MM.1S (cell line): ENCODE data around the gene ZC4H2.

Source experiments
- DNase-seq: peaks from one replicate; pipeline ENCODE4 v3.0.0-alpha.2; 2015
- H2AFZ ChIP-seq: fragments of 300-600 bp; sonication (generic); 2 replicates; pipeline ENCODE4 v1.6.0; 2016; ENCODE audit warnings: antibody characterized with exemption, low read length
- H3F3A ChIP-seq: fragments of 300-600 bp; sonication (generic); 2 replicates; pipeline ENCODE4 v1.6.1; 2016; ENCODE audit warnings: mild to moderate bottlenecking, antibody characterized with exemption, low read length, moderate library complexity, mixed read lengths; ENCODE audit not compliant: insufficient read depth
- H3K27ac ChIP-seq: fragments of 300-600 bp; sonication (generic); 2 replicates; pipeline ENCODE4 v1.5.1; 2016; ENCODE audit warnings: mild to moderate bottlenecking, low read length
- H3K27me3 ChIP-seq: fragments of 300-600 bp; sonication (generic); replicated peaks from 2 replicates; pipeline ENCODE4 v1.6.0; 2016; ENCODE audit warnings: low read length; ENCODE audit not compliant: insufficient read depth
- H3K36me3 ChIP-seq: fragments of 300-600 bp; sonication (generic); replicated peaks from 2 replicates; pipeline ENCODE4 v1.6.1; 2016; ENCODE audit warnings: mild to moderate bottlenecking, low read length, mixed read lengths; ENCODE audit not compliant: insufficient read depth
- H3K4me1 ChIP-seq: fragments of 300-600 bp; sonication (generic); 2 replicates; pipeline ENCODE4 v1.6.1; 2016; ENCODE audit warnings: low read length, mixed read lengths
- H3K4me2 ChIP-seq: fragments of 300-600 bp; sonication (generic); 2 replicates; pipeline ENCODE4 v1.6.0; 2016; ENCODE audit warnings: low read depth, low read length
- H3K4me3 ChIP-seq: fragments of 300-600 bp; sonication (generic); 2 replicates; pipeline ENCODE4 v1.5.1; 2016; ENCODE audit warnings: low read length, mixed read lengths
- H3K79me2 ChIP-seq: fragments of 300-600 bp; sonication (generic); 2 replicates; pipeline ENCODE4 v1.6.1; 2016; ENCODE audit warnings: mixed run types, low read length, mixed read lengths
- H3K9ac ChIP-seq: fragments of 300-600 bp; sonication (generic); 2 replicates; pipeline ENCODE4 v1.6.1; 2016; ENCODE audit warnings: low read length, mixed read lengths
- H3K9me2 ChIP-seq: fragments of 300-600 bp; sonication (generic); replicated peaks from 2 replicates; pipeline ENCODE4 v1.6.1; 2016; ENCODE audit warnings: mild to moderate bottlenecking, low read length, mixed read lengths; ENCODE audit not compliant: insufficient read depth
- H3K9me3 ChIP-seq: fragments of 300-600 bp; sonication (generic); replicated peaks from 2 replicates; pipeline ENCODE4 v1.6.1; 2016; ENCODE audit warnings: mild to moderate bottlenecking, low read length, mixed read lengths; ENCODE audit not compliant: insufficient read depth
- H4K20me1 ChIP-seq: fragments of 300-600 bp; sonication (generic); 2 replicates; pipeline ENCODE4 v1.6.1; 2016; ENCODE audit warnings: mild to moderate bottlenecking, low read length, moderate library complexity, mixed read lengths; ENCODE audit not compliant: insufficient read depth
- EZH2 ChIP-seq: fragments of 300-600 bp; sonication (generic); optimal IDR thresholded peaks from 2 replicates; pipeline ENCODE3; 2017; ENCODE audit warnings: low read depth, mild to moderate bottlenecking, antibody characterized with exemption, low read length, mixed read lengths
- EZH2phosphoT487 ChIP-seq: fragments of 300-600 bp; sonication (generic); IDR thresholded peaks from 2 replicates; pipeline ENCODE4 v1.6.1; 2018; ENCODE audit warnings: antibody characterized with exemption, low read length
- TF ChIP-seq, protein P1 (sequence below): fragments of 300-600 bp; sonication (generic); IDR thresholded peaks from 2 replicates; pipeline ENCODE4 v1.5.1; 2016; ENCODE audit warnings: antibody characterized with exemption, low read length, mixed read lengths

ZC4H2 gene

DNA sequence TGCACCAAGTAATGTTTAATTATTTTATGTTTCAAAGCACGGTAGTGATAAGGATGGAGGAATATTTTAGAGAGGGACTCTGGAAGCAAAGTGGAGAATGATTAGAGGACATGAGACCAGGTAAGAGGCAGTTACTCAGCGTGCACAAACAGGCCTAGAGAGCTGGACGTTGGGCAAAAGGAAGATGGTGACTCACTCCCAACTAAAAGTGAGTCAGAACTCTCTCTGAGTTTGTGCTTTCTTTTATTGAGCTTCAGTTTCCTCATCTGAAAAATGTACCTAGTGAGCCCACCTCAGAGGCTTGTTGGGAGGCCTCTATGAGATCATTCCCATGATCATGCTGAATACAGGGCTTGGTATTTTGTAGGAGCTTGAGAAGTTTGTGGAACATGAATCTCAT is 1.6 kb upstream of the ZC4H2 start:
- H3K9me3 ChIP-seq: no peaks in the 10 kb centered on the region
- H3K4me2 ChIP-seq: no peak overlapping the region
- peaks cover 12% of the 10 kb centered on the region for H3K79me2 ChIP-seq
- no peaks in the 10 kb centered on the region for H3K36me3 ChIP-seq
- no peak overlapping the region for H3K27ac ChIP-seq
- TF ChIP-seq EZH2 (no peak), EZH2phosphoT487 (no peak)
- TF ChIP-seq, protein P1, sequence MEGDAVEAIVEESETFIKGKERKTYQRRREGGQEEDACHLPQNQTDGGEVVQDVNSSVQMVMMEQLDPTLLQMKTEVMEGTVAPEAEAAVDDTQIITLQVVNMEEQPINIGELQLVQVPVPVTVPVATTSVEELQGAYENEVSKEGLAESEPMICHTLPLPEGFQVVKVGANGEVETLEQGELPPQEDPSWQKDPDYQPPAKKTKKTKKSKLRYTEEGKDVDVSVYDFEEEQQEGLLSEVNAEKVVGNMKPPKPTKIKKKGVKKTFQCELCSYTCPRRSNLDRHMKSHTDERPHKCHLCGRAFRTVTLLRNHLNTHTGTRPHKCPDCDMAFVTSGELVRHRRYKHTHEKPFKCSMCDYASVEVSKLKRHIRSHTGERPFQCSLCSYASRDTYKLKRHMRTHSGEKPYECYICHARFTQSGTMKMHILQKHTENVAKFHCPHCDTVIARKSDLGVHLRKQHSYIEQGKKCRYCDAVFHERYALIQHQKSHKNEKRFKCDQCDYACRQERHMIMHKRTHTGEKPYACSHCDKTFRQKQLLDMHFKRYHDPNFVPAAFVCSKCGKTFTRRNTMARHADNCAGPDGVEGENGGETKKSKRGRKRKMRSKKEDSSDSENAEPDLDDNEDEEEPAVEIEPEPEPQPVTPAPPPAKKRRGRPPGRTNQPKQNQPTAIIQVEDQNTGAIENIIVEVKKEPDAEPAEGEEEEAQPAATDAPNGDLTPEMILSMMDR: no peak
- no peak for DNase-seq
- no peaks in the 10 kb centered on the region for H4K20me1 ChIP-seq
- H3K27me3 ChIP-seq: no peaks in the 10 kb centered on the region
- no peak overlapping the region for H3K9ac ChIP-seq
- no peaks in the 10 kb centered on the region for H3K9me2 ChIP-seq
- no peak overlapping the region for H3K4me3 ChIP-seq
- no peak overlapping the region for H2AFZ ChIP-seq
- H3F3A ChIP-seq: no peaks in the 10 kb centered on the region
- H3K4me1 ChIP-seq: peaks cover 11% of the 10 kb centered on the region; the same call in 1 of the 2 replicates

DNA sequence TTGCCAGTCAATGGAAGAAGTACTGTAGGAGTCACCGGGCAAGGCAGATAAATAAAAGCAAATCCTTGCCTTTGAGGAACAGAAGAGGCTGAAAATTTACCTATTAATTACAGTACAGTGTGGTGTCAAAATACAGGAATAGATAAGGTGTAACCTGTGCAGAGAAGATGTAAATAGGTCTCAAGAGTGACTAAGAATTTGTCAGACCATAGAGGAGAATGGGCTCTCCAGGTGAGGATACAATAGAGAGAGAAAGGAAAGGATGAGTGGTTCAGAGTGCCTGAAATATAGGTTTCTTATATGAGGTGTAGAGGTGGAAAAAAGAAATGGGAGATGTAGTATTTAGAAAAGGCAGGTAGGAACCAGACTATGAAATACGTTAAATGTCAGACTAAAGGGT is 801 bp upstream of the ZC4H2 start:
- H3K27me3 ChIP-seq: no peaks in the 10 kb centered on the region
- H3K4me1 ChIP-seq: peaks cover 11% of the 10 kb centered on the region; the same call in 1 of the 2 replicates
- no peaks in the 10 kb centered on the region for H3K9me3 ChIP-seq
- H3K9me2 ChIP-seq: no peaks in the 10 kb centered on the region
- peaks cover 12% of the 10 kb centered on the region for H3K79me2 ChIP-seq
- no peak for DNase-seq
- no peak overlapping the region for H3K4me3 ChIP-seq
- H2AFZ ChIP-seq: no peak overlapping the region
- H3K4me2 ChIP-seq: no peak overlapping the region
- H3K27ac ChIP-seq: no peak overlapping the region
- no peak overlapping the region for H3K9ac ChIP-seq
- H3K36me3 ChIP-seq: no peaks in the 10 kb centered on the region
- no peaks in the 10 kb centered on the region for H3F3A ChIP-seq
- TF ChIP-seq, protein P1: no peak
- TF ChIP-seq EZH2phosphoT487: no peak
- no peak for TF ChIP-seq EZH2
- no peaks in the 10 kb centered on the region for H4K20me1 ChIP-seq

DNA sequence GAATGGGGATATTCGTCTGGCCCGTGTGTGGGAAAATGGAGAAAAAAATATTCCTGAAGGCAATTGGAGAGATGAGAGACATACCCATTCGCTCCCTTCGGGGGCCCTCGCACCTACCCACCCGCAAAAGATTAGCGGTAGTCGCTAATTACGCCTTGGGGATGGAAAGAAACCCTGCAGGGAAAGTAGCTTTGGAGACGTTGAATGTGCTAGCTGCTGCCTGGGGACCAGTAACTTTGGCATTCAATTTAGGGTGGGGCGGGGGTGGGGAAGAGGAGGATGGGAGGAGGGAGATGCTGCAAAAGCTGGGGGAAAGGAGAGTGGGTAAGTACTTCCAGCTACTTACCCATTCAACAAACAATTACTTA is 407 bp upstream of the ZC4H2 start:
- Histone ChIP-seq H3F3A (no peaks in the 10 kb centered on the region), H3K9me2 (no peaks in the 10 kb centered on the region), H3K4me3 (peak overlapping the region; percentile 72), H3K36me3 (no peaks in the 10 kb centered on the region), H2AFZ (peak overlapping the region; percentile 66), H3K79me2 (peaks cover 12% of the 10 kb centered on the region), H4K20me1 (no peaks in the 10 kb centered on the region), H3K27ac (no peak overlapping the region), H3K9me3 (no peaks in the 10 kb centered on the region), H3K4me1 (peaks cover 11% of the 10 kb centered on the region; the same call in 1 of the 2 replicates), H3K4me2 (peak overlapping the region; percentile 55), H3K27me3 (no peaks in the 10 kb centered on the region), H3K9ac (no peak overlapping the region)
- TF ChIP-seq, protein P1: no peak
- no peak for TF ChIP-seq EZH2
- no peak for TF ChIP-seq EZH2phosphoT487
- no peak for DNase-seq
